GM12873 (cell line): ENCODE measurements around the gene PZP.

ENCODE experiments used
- CTCF ChIP-seq: IDR thresholded peaks from 2 replicates; pipeline ENCODE4 v1.5.1; 2012; ENCODE audit warnings: low read depth, mild to moderate bottlenecking, moderate library complexity, low read length, control low read depth; ENCODE audit not compliant: insufficient read depth; ENCODE audit errors: missing control alignments

PZP gene

GRCh38 chr12:9208229-9208628 lies at the start of gene PZP:
PZP (minus strand) TSS chr12:9208395; CDS start chr12:9208341, 54 bp downstream.
- no peak for TF ChIP-seq CTCF

GRCh38 chr12:9256758-9257405 lies 48.7 kb upstream of the PZP start:
- no peak for TF ChIP-seq CTCF

- no peak for TF ChIP-seq CTCF
Measured at GRCh38 chr12:9256341-9256740, 48.1 kb upstream of the PZP start.

GRCh38 chr12:9255837-9256236 lies 47.6 kb upstream of the PZP start:
- TF ChIP-seq CTCF, result no peak

- TF ChIP-seq CTCF, result no peak
Measured at GRCh38 chr12:9253464-9253863, 45.3 kb upstream of the PZP start.

- TF ChIP-seq CTCF, result no peak
Measured at GRCh38 chr12:9252256-9252655, 44.1 kb upstream of the PZP start.

- no peak for TF ChIP-seq CTCF
Measured at GRCh38 chr12:9248435-9248834, 40.2 kb upstream of the PZP start.
